Uterus (tissue), 2 donors: Measurements from ENCODE around the gene ADAMTS4.

ENCODE experiments used
- CTCF ChIP-seq, 4 experiments: fragments of 200-600 bp in 2 of 4; fragments of 450-650 bp in 2 of 4; sonication (generic) in 2 of 4; IDR thresholded peaks; one replicate each; pipeline ENCODE4 v1.5.1; 2016 to 2019; ENCODE audit warnings: antibody characterized with exemption in 4 of 4, mild to moderate bottlenecking in 2 of 4, moderate library complexity in 1 of 4
- POLR2A ChIP-seq, 2 donors: fragments of 450-650 bp; IDR thresholded peaks; one replicate each; pipeline ENCODE4 v1.6.1; 2016; ENCODE audit warnings: antibody characterized with exemption in 2 of 2, mild to moderate bottlenecking in 1 of 2, moderate library complexity in 1 of 2

- TF ChIP-seq CTCF (IDR thresholded peaks at IDR 0.05): peak in 1 of 4 experiments; percentile 2
- peak; percentile 51 to 73 for TF ChIP-seq POLR2A (IDR thresholded peaks at IDR 0.05)
Observed at GRCh38 chr1:161177112-161177935, 21.5 kb downstream of the ADAMTS4 start, which contains the start of gene B4GALT3.
